ENCODE measurements around the gene SLC44A1.

SLC44A1 gene

GRCh38 chr9:105241356-105242043 is 3.0 kb upstream of the SLC44A1 start:
- H3K27me3 ChIP-seq (ENCODE audit: control insufficient read depth in 5 of 5, insufficient read depth in 4 of 5, low read length in 5 of 5) = no peaks in the 10 kb centered on the region
- H3K4me1 ChIP-seq (ENCODE audit: control insufficient read depth in 5 of 5, insufficient read depth in 5 of 5, low read length in 5 of 5) = peaks cover 0 to 40% (median 39%) of the 10 kb centered on the region in 5 donors
- no peak overlapping the region for H3K27ac ChIP-seq (ENCODE audit: low read depth, low read length)
- H3K9me3 ChIP-seq (ENCODE audit: control insufficient read depth in 5 of 5, low read length in 5 of 5) = peaks cover 0 to 2% (median 0%) of the 10 kb centered on the region in 5 donors
- no peaks in the 10 kb centered on the region for H3K36me3 ChIP-seq (ENCODE audit: control insufficient read depth in 5 of 5, insufficient read depth in 5 of 5, low read length in 5 of 5)
- H3K9ac ChIP-seq (ENCODE audit: low read length in 5 of 5) = no peak overlapping the region
- H3K4me3 ChIP-seq (ENCODE audit: low read depth in 1 of 5, low read length in 5 of 5) = no peak overlapping the region

- Histone ChIP-seq H3K9me3 (ENCODE audit: control insufficient read depth in 5 of 5, low read length in 5 of 5) (peaks cover 0 to 2% (median 0%) of the 10 kb centered on the region in 5 donors), H3K4me3 (ENCODE audit: low read depth in 1 of 5, low read length in 5 of 5) (peak overlapping the region in 3 of 5 donors; percentile 28 to 37 (median 37)), H3K4me1 (ENCODE audit: control insufficient read depth in 5 of 5, insufficient read depth in 5 of 5, low read length in 5 of 5) (peaks cover 0 to 46% (median 43%) of the 10 kb centered on the region in 5 donors), H3K27ac (ENCODE audit: low read depth, low read length) (no peak overlapping the region), H3K27me3 (ENCODE audit: control insufficient read depth in 5 of 5, insufficient read depth in 4 of 5, low read length in 5 of 5) (no peaks in the 10 kb centered on the region), H3K36me3 (ENCODE audit: control insufficient read depth in 5 of 5, insufficient read depth in 5 of 5, low read length in 5 of 5) (no peaks in the 10 kb centered on the region), H3K9ac (ENCODE audit: low read length in 5 of 5) (no peak overlapping the region)
These were observed 2.4 kb upstream of the SLC44A1 start for GRCh38 chr9:105242062-105242461.

- no peak overlapping the region for H3K27ac ChIP-seq (ENCODE audit: low read depth, low read length)
- H3K4me3 ChIP-seq (ENCODE audit: low read depth in 1 of 5, low read length in 5 of 5) = peak overlapping the region in 4 of 5 donors; percentile 18 to 37 (median 32)
- no peaks in the 10 kb centered on the region for H3K27me3 ChIP-seq (ENCODE audit: control insufficient read depth in 5 of 5, insufficient read depth in 4 of 5, low read length in 5 of 5)
- no peak overlapping the region for H3K9ac ChIP-seq (ENCODE audit: low read length in 5 of 5)
- H3K4me1 ChIP-seq (ENCODE audit: control insufficient read depth in 5 of 5, insufficient read depth in 5 of 5, low read length in 5 of 5) = peaks cover 0 to 47% (median 43%) of the 10 kb centered on the region in 5 donors
- no peaks in the 10 kb centered on the region for H3K36me3 ChIP-seq (ENCODE audit: control insufficient read depth in 5 of 5, insufficient read depth in 5 of 5, low read length in 5 of 5)
- peaks cover 0 to 2% (median 0%) of the 10 kb centered on the region in 5 donors for H3K9me3 ChIP-seq (ENCODE audit: control insufficient read depth in 5 of 5, low read length in 5 of 5)
These were observed 1.9 kb upstream of the SLC44A1 start for GRCh38 chr9:105242557-105242956.

- Histone ChIP-seq H3K4me3 (ENCODE audit: low read depth in 1 of 5, low read length in 5 of 5) (peak overlapping the region in 2 of 5 donors; percentile 18 to 37), H3K4me1 (ENCODE audit: control insufficient read depth in 5 of 5, insufficient read depth in 5 of 5, low read length in 5 of 5) (peaks cover 0 to 47% (median 43%) of the 10 kb centered on the region in 5 donors), H3K27me3 (ENCODE audit: control insufficient read depth in 5 of 5, insufficient read depth in 4 of 5, low read length in 5 of 5) (no peaks in the 10 kb centered on the region), H3K9ac (ENCODE audit: low read length in 5 of 5) (no peak overlapping the region), H3K27ac (ENCODE audit: low read depth, low read length) (no peak overlapping the region), H3K36me3 (ENCODE audit: control insufficient read depth in 5 of 5, insufficient read depth in 5 of 5, low read length in 5 of 5) (no peaks in the 10 kb centered on the region), H3K9me3 (ENCODE audit: control insufficient read depth in 5 of 5, low read length in 5 of 5) (peaks cover 0 to 2% (median 0%) of the 10 kb centered on the region in 5 donors)
These were observed 1.3 kb upstream of the SLC44A1 start for GRCh38 chr9:105243015-105243686.

DNA sequence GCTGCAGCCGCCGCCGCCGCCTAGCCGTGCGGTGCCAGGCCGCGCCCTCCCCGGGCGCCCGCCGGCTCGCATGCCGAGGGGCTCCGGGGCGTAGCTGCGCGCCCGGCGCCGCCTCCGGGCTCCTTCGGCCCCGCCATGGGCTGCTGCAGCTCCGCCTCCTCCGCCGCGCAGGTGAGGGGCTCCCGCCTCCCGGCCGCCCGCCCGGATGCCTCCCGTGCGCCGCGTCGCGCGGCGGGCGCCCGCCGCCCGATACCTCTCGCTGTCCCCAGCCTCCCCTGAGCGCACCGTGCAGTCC is 230 bp downstream of the SLC44A1 start:
- Histone ChIP-seq H3K27ac (ENCODE audit: low read depth, low read length) (no peak overlapping the region), H3K36me3 (ENCODE audit: control insufficient read depth in 5 of 5, insufficient read depth in 5 of 5, low read length in 5 of 5) (no peaks in the 10 kb centered on the region), H3K4me1 (ENCODE audit: control insufficient read depth in 5 of 5, insufficient read depth in 5 of 5, low read length in 5 of 5) (peaks cover 0 to 47% (median 43%) of the 10 kb centered on the region in 5 donors), H3K9ac (ENCODE audit: low read length in 5 of 5) (peak overlapping the region in 4 of 5 donors; percentile 71 to 78 (median 76)), H3K9me3 (ENCODE audit: control insufficient read depth in 5 of 5, low read length in 5 of 5) (peaks cover 0 to 2% (median 0%) of the 10 kb centered on the region in 5 donors), H3K4me3 (ENCODE audit: low read depth in 1 of 5, low read length in 5 of 5) (peak overlapping the region in 4 of 5 donors; percentile 73 to 87 (median 80)), H3K27me3 (ENCODE audit: control insufficient read depth in 5 of 5, insufficient read depth in 4 of 5, low read length in 5 of 5) (no peaks in the 10 kb centered on the region)

DNA sequence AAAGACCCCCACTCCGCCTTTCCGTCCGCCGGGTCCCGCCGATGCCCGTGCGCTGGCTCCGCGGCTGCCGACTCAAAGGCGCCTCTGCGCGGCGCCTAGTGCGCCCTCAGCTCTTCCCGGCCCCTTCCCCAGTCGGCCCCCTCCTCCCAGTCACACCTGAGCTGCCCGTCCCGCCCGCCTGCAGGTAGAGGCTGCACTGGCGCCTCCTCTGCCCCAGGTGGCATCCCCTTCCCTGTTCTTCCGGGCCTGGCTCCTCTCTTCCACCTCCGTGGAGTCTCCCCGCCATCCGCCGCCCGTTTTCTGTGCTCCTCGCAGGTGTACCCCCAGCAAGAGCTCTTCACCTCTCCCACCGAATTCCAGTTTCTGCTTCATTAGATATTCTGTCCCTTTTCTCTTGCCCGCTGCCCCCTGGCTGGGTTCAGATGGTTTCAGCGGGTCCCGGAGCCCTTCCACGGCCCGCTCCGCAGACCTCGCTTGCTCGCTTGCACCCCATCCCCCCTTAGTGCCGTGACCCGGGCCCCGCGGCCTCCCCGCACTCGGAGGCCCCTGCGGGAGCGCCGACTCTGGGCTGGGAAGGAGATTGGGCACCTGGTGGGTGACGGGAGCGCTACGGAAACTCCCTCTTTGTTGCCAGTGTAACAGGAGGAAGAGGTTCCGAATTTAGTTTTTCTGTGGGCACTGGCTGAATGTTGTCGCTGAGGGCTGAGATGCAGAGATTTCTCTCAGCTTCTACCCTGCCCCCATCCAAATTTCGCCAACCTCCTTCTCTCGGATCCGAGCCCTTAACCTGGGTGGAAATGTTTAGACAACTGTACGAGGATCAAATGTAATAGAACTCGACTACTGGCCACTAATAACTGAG is 809 bp downstream of the SLC44A1 start:
- Histone ChIP-seq H3K36me3 (ENCODE audit: control insufficient read depth in 5 of 5, insufficient read depth in 5 of 5, low read length in 5 of 5) (no peaks in the 10 kb centered on the region), H3K9ac (ENCODE audit: low read length in 5 of 5) (peak overlapping the region in 4 of 5 donors; percentile 71 to 78 (median 76)), H3K4me1 (ENCODE audit: control insufficient read depth in 5 of 5, insufficient read depth in 5 of 5, low read length in 5 of 5) (peaks cover 0 to 47% (median 43%) of the 10 kb centered on the region in 5 donors), H3K4me3 (ENCODE audit: low read depth in 1 of 5, low read length in 5 of 5) (peak overlapping the region; percentile 73 to 87 (median 77)), H3K27me3 (ENCODE audit: control insufficient read depth in 5 of 5, insufficient read depth in 4 of 5, low read length in 5 of 5) (no peaks in the 10 kb centered on the region), H3K9me3 (ENCODE audit: control insufficient read depth in 5 of 5, low read length in 5 of 5) (peaks cover 0 to 2% (median 0%) of the 10 kb centered on the region in 5 donors), H3K27ac (ENCODE audit: low read depth, low read length) (peak overlapping the region; percentile 64)

GRCh38 chr9:105245891-105246161 is 1.4 kb downstream of the SLC44A1 start:
- Histone ChIP-seq H3K27ac (ENCODE audit: low read depth, low read length) (peak overlapping the region; percentile 64), H3K27me3 (ENCODE audit: control insufficient read depth in 5 of 5, insufficient read depth in 4 of 5, low read length in 5 of 5) (no peaks in the 10 kb centered on the region), H3K4me3 (ENCODE audit: low read depth in 1 of 5, low read length in 5 of 5) (peak overlapping the region; percentile 72 to 87 (median 77)), H3K4me1 (ENCODE audit: control insufficient read depth in 5 of 5, insufficient read depth in 5 of 5, low read length in 5 of 5) (peaks cover 0 to 47% (median 43%) of the 10 kb centered on the region in 5 donors), H3K36me3 (ENCODE audit: control insufficient read depth in 5 of 5, insufficient read depth in 5 of 5, low read length in 5 of 5) (no peaks in the 10 kb centered on the region), H3K9me3 (ENCODE audit: control insufficient read depth in 5 of 5, low read length in 5 of 5) (peaks cover 0 to 2% (median 0%) of the 10 kb centered on the region in 5 donors), H3K9ac (ENCODE audit: low read length in 5 of 5) (peak overlapping the region in 4 of 5 donors; percentile 71 to 78 (median 76))

GRCh38 chr9:105246656-105247173 is 2.3 kb downstream of the SLC44A1 start:
- Histone ChIP-seq H3K4me1 (ENCODE audit: control insufficient read depth in 5 of 5, insufficient read depth in 5 of 5, low read length in 5 of 5) (peaks cover 0 to 42% (median 38%) of the 10 kb centered on the region in 5 donors), H3K27me3 (ENCODE audit: control insufficient read depth in 5 of 5, insufficient read depth in 4 of 5, low read length in 5 of 5) (no peaks in the 10 kb centered on the region), H3K9ac (ENCODE audit: low read length in 5 of 5) (no peak overlapping the region), H3K36me3 (ENCODE audit: control insufficient read depth in 5 of 5, insufficient read depth in 5 of 5, low read length in 5 of 5) (no peaks in the 10 kb centered on the region), H3K9me3 (ENCODE audit: control insufficient read depth in 5 of 5, low read length in 5 of 5) (peaks cover 0 to 2% (median 0%) of the 10 kb centered on the region in 5 donors), H3K4me3 (ENCODE audit: low read depth in 1 of 5, low read length in 5 of 5) (no peak overlapping the region), H3K27ac (ENCODE audit: low read depth, low read length) (no peak overlapping the region)

DNA sequence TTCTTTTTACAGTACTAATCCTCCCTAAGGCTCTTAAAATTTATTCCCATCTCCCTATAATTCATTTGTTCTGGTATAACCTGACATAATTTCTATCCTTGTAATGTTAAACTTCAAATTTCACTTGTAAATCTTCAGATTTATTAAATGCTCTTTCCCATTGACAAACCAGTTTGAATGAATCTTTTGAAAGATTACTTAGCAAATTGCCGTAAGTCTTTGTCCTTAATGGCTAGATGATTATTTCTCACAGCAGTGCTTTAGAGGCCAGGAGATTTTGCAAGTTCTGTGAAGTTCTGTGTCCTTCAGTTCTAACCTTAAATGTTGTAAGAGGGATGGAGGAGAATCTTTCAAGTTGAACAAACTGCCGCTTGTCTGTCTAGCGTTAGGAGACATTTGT is 4.2 kb downstream of the SLC44A1 start:
- Histone ChIP-seq H3K27me3 (ENCODE audit: control insufficient read depth in 5 of 5, insufficient read depth in 4 of 5, low read length in 5 of 5) (no peaks in the 10 kb centered on the region), H3K9ac (ENCODE audit: low read length in 5 of 5) (no peak overlapping the region), H3K27ac (ENCODE audit: low read depth, low read length) (no peak overlapping the region), H3K9me3 (ENCODE audit: control insufficient read depth in 5 of 5, low read length in 5 of 5) (no peaks in the 10 kb centered on the region), H3K4me3 (ENCODE audit: low read depth in 1 of 5, low read length in 5 of 5) (no peak overlapping the region), H3K36me3 (ENCODE audit: control insufficient read depth in 5 of 5, insufficient read depth in 5 of 5, low read length in 5 of 5) (no peaks in the 10 kb centered on the region), H3K4me1 (ENCODE audit: control insufficient read depth in 5 of 5, insufficient read depth in 5 of 5, low read length in 5 of 5) (peaks cover 0 to 26% (median 24%) of the 10 kb centered on the region in 5 donors)

Measured in subcutaneous abdominal adipose tissue (tissue), 5 donors.